K562 (cell line): ENCODE results near the gene DNMT1. TPM values are rescaled to one million over a fixed set of nuclear protein-coding genes. Genes with fewer than 3 reads are reported as not detected.

ENCODE experiments used
- BACH1 ChIP-seq: fragments of 200-800 bp; sonication (Bioruptor generic); IDR thresholded peaks from 2 replicates; pipeline ENCODE4 v1.6.1; 2016; ENCODE audit warnings: missing genetic modification characterization, missing compliant biosample characterization
- BCOR ChIP-seq: fragments of 450-650 bp; IDR thresholded peaks from 2 replicates; pipeline ENCODE4 v1.6.1; 2016
- CCNT2 ChIP-seq: IDR thresholded peaks from 2 replicates; pipeline ENCODE4 v1.6.1; 2011; ENCODE audit warnings: borderline replicate concordance, low read depth, mild to moderate bottlenecking, moderate library complexity, mixed read lengths, low read length; ENCODE audit not compliant: insufficient read length; ENCODE audit errors: extremely low read depth
- CREB3 ChIP-seq: fragments of 450-650 bp; conservative IDR thresholded peaks from 2 replicates; pipeline ENCODE4 v1.6.1; 2016; ENCODE audit warnings: missing genetic modification characterization, low read depth, mild to moderate bottlenecking, missing compliant biosample characterization, moderate library complexity
- CTBP1 ChIP-seq: fragments of 450-650 bp; IDR thresholded peaks from 2 replicates; pipeline ENCODE4 v1.6.1; 2016; ENCODE audit warnings: borderline replicate concordance
- CXXC5 ChIP-seq: fragments of 250-450 bp; sonication (Bioruptor Pico); IDR thresholded peaks from 2 replicates; pipeline ENCODE4 v1.8.0; 2022; ENCODE audit warnings: inconsistent platforms, mild to moderate bottlenecking, moderate library complexity
- DDX20 ChIP-seq: fragments of 450-650 bp; IDR thresholded peaks from 2 replicates; pipeline ENCODE4 v1.6.1; 2016; ENCODE audit warnings: missing genetic modification characterization, low read depth, mild to moderate bottlenecking, missing compliant biosample characterization, moderate library complexity
- HINFP ChIP-seq: fragments of 450-650 bp; conservative IDR thresholded peaks from 2 replicates; pipeline ENCODE4 v1.6.1; 2016; ENCODE audit warnings: missing genetic modification characterization, low read depth, mild to moderate bottlenecking, control low read depth, missing compliant biosample characterization
- MCM2 ChIP-seq: fragments of 450-650 bp; IDR thresholded peaks from 2 replicates; pipeline ENCODE4 v1.6.1; 2017; ENCODE audit warnings: low read depth, mild to moderate bottlenecking
- NONO ChIP-seq, 2 experiments: fragments of 200-400 bp in 1 of 2; fragments of 450-650 bp in 1 of 2; formaldehyde crosslinking in 1 of 2; IDR thresholded peaks; 2 replicates each; pipeline ENCODE4 v1.6.1; 2017; ENCODE audit warnings: low read depth in 2 of 2, mild to moderate bottlenecking in 2 of 2, moderate library complexity in 2 of 2, low read length in 1 of 2
- RUNX1 ChIP-seq: sonication (generic); IDR thresholded peaks from 2 replicates; pipeline ENCODE4 v1.6.1; 2016; ENCODE audit warnings: antibody characterized with exemption, low read depth
- SMAD1 ChIP-seq: fragments of 150-350 bp; IDR thresholded peaks from 2 replicates; pipeline ENCODE4 v1.6.1; 2014; ENCODE audit warnings: low read length, low read depth; ENCODE audit not compliant: partially characterized antibody
- SOX6 ChIP-seq: fragments of 450-650 bp; IDR thresholded peaks from 2 replicates; pipeline ENCODE4 v1.6.1; 2014; ENCODE audit warnings: mild to moderate bottlenecking
- TEAD1 ChIP-seq, 2 experiments: fragments of 450-650 bp in 1 of 2; sonication (generic) in 1 of 2; formaldehyde crosslinking; IDR thresholded peaks; 2 replicates each; pipeline versions ENCODE4 v1.4.0 to v1.8.0; 2020 to 2022; ENCODE audit warnings: mild to moderate bottlenecking in 2 of 2, missing genetic modification reagents in 1 of 2
- TEAD4 ChIP-seq, 2 experiments: sonication (generic) in 1 of 2; formaldehyde crosslinking in 1 of 2; IDR thresholded peaks; 2 replicates each; pipeline versions ENCODE4 v1.6.1 to v1.8.0; 2012 to 2022; ENCODE audit warnings: borderline replicate concordance in 1 of 2, inconsistent platforms in 1 of 2, low read length in 1 of 2, mild to moderate bottlenecking in 1 of 2, missing genetic modification reagents in 1 of 2
- TRIM28 ChIP-seq: fragments of 450-650 bp; IDR thresholded peaks from 2 replicates; pipeline ENCODE4 v1.6.1; 2017
- YY1 ChIP-seq, 3 experiments: IDR thresholded peaks; 2 replicates each; pipeline ENCODE4 v1.6.1; 2011; ENCODE audit warnings: low read length in 2 of 3, mild to moderate bottlenecking in 2 of 3, moderate library complexity in 2 of 3, borderline replicate concordance in 1 of 3, control low read depth in 1 of 3, low read depth in 1 of 3; ENCODE audit not compliant: insufficient read depth in 3 of 3, insufficient replicate concordance in 2 of 3, control insufficient read depth in 1 of 3, insufficient read length in 1 of 3; ENCODE audit errors: extremely low read depth in 1 of 3
- ZBTB17 ChIP-seq: fragments of 450-650 bp; formaldehyde crosslinking; IDR thresholded peaks from 2 replicates; pipeline ENCODE4 v1.4.0; 2020; ENCODE audit warnings: mild to moderate bottlenecking
- ZBTB7A ChIP-seq: IDR thresholded peaks from 2 replicates; pipeline ENCODE4 v1.6.1; 2011; ENCODE audit warnings: low read depth, mild to moderate bottlenecking, low read length, moderate library complexity, borderline replicate concordance; ENCODE audit not compliant: control insufficient read depth
- ZNF239 ChIP-seq: fragments of 250-450 bp; sonication (Bioruptor Pico); IDR thresholded peaks from 2 replicates; pipeline ENCODE4 v1.4.0; 2020; ENCODE audit warnings: mild to moderate bottlenecking
- ZNF740 ChIP-seq, 3 experiments: fragments of 200-800 bp in 1 of 3; sonication (Bioruptor generic) in 1 of 3; sonication (generic) in 1 of 3; formaldehyde crosslinking in 1 of 3; IDR thresholded peaks; 2 replicates each; pipeline versions ENCODE4 v1.6.1 to v1.8.0; 2016 to 2022; ENCODE audit warnings: mild to moderate bottlenecking in 2 of 3, missing compliant biosample characterization in 2 of 3, missing genetic modification characterization in 2 of 3, missing genetic modification reagents in 1 of 3
- polyA plus RNA-seq, 8 experiments: library from polyadenylated mRNA; depleted of rRNA in 4 of 8; stranded (reverse) in 5 of 8; unstranded in 3 of 8; fragments of >200 nt; fragmentation: Nextera tagmentation in 2 of 8; fragmentation: Illumina TruSeq in 1 of 8; extraction: Ambion mirVana in 2 of 8; extraction: Trizol in 1 of 8; gene quantifications; 2 replicates each; pipeline versions ENCODE4 v1.2.1 to v1.2.3, GENCODE V29; 2011 to 2014; ENCODE audit warnings: inconsistent platforms in 1 of 8, missing spikeins in 1 of 8
- total RNA-seq, 7 experiments: library from RNA; depleted of rRNA in 6 of 7; stranded (reverse); fragments of >200 nt in 6 of 7; fragmentation: Illumina TruSeq in 2 of 7; extraction: Trizol in 2 of 7; gene quantifications; 2 replicates each; pipeline versions ENCODE4 v1.2.1 to v1.2.3, GENCODE V29; 2011 to 2021; ENCODE audit warnings: low replicate concordance in 1 of 7
- TF ChIP-seq, protein P1 (sequence below): IDR thresholded peaks from 2 replicates; pipeline ENCODE4 v1.6.1; 2011; ENCODE audit not compliant: insufficient read length; ENCODE audit errors: extremely low read depth

DNMT1 gene
- total and polyA plus RNA-seq, 9 of the 15 experiments (the other 6 are each of a cell fraction or from before 2014, with no cell fraction given), result 80.1 to 271 (median 121) TPM

DNA sequence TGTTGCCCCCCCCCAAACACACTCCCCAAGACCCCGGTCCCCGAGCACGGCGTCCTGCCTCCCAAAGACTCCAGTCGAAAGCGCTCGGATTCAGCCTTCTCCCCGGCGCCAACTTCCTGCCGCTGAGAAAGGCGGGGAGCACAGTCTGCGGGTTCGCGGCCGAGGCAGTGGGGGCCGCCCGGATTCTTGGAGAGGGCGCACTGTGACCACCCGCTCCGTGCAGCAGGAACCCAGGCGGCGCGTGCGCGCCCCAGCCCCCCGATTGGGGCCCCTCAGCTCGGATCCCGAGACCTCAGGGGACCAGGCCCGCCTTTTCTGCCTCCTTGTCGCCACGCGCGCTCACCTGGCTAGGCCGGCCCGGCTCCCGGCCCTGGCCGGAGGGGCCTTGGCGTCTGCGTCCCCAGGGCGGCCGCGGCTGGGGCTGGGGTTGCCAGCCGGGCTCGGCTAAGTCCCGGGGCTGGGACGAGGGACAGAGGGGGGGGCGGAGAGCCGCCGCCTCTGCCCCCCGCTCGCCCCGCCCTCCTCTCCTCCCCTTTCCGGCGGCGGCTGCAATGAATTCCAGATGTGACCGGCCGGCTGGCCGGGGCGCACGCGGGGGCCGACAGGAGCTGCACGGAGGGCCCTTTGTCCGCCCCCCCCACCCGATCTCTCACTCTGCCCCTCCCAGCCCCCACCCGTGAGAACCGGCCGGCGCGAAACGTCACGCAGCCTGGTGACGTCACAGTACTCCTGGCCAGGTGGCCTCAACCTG, 36.3 kb upstream of the DNMT1 start, which contains the start of gene S1PR2 (continued):
- TF ChIP-seq TEAD4 (IDR thresholded peaks at IDR 0.05; ENCODE audit: low read length), result no peak; the same call in 1 of the 2 replicates
- 0 out of 2 replicates have a peak, but pooled peaks have one; percentile 27 for TF ChIP-seq TEAD4 (CRISPR knock-in tag; IDR thresholded peaks at IDR 0.05; ENCODE audit: borderline replicate concordance)
- TF ChIP-seq MCM2, result no peak
- peak in 1 of 2 experiments; percentile 11; a peak in 1 of 4 replicates for TF ChIP-seq TEAD1 (CRISPR knock-in tag; IDR thresholded peaks at IDR 0.05)
- peak; percentile 35; the same call in 1 of the 2 replicates for TF ChIP-seq CXXC5 (CRISPR knock-in tag)
- TF ChIP-seq YY1 (IDR thresholded peaks at IDR 0.05; ENCODE audit: borderline replicate concordance in 1 of 3, control insufficient read depth in 1 of 3, extremely low read depth in 1 of 3, insufficient read depth in 3 of 3, insufficient read length in 1 of 3, insufficient replicate concordance in 2 of 3, low read depth in 1 of 3, low read length in 2 of 3), result peak in 1 of 3 experiments; percentile 37
- peak; percentile 95 for TF ChIP-seq ZNF740 (CRISPR knock-in tag; IDR thresholded peaks at IDR 0.05)
- TF ChIP-seq ZNF740 (tag; IDR thresholded peaks at IDR 0.05), result peak in 1 of 2 experiments; percentile 90; a peak in 2 of 4 replicates
- TF ChIP-seq BACH1 (tag), result no peak
- peak in 1 of 2 experiments; percentile 53; a peak in 2 of 4 replicates for TF ChIP-seq NONO (IDR thresholded peaks at IDR 0.05; ENCODE audit: low read depth in 2 of 2, low read length in 1 of 2)
- TF ChIP-seq RUNX1, result no peak
- TF ChIP-seq TRIM28, result no peak
- peak; percentile 29 for TF ChIP-seq SMAD1
- TF ChIP-seq SOX6, result no peak
- TF ChIP-seq, protein P1, sequence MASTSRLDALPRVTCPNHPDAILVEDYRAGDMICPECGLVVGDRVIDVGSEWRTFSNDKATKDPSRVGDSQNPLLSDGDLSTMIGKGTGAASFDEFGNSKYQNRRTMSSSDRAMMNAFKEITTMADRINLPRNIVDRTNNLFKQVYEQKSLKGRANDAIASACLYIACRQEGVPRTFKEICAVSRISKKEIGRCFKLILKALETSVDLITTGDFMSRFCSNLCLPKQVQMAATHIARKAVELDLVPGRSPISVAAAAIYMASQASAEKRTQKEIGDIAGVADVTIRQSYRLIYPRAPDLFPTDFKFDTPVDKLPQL, result no peak
- TF ChIP-seq ZBTB7A, result peak; percentile 61; the same call in 1 of the 2 replicates
- no peak for TF ChIP-seq ZNF239 (CRISPR knock-in tag)
- peak; percentile 49 for TF ChIP-seq CTBP1
- TF ChIP-seq HINFP (tag), result no peak
- no peak for TF ChIP-seq CREB3 (tag)
- peak; percentile 27 for TF ChIP-seq CCNT2
- TF ChIP-seq BCOR, result no peak
- no peak for TF ChIP-seq ZBTB17
- no peak for TF ChIP-seq DDX20
